HEK293T (cell line): ENCODE measurements around the gene PRR15.

Experiments
- CTCF ChIA-PET: fragments of 350-600 bp; formaldehyde crosslinking; extraction: SDS; loops from one replicate; lab custom pipeline; 2021; ENCODE audit warnings: antibody characterized with exemption, inconsistent platforms; lab: Yijun Ruan, JAX
- POLR2A ChIA-PET: fragments of 350-600 bp; formaldehyde crosslinking; extraction: SDS; loops from one replicate; lab custom pipeline; 2020; ENCODE audit warnings: antibody characterized with exemption, inconsistent platforms; lab: Yijun Ruan, JAX
- DNase-seq: peaks from one replicate; pipeline ENCODE4 v3.0.0; 2012; ENCODE audit warnings: mixed read lengths; ENCODE audit errors: extremely low spot score
- ARNT ChIP-seq: fragments of 450-650 bp; IDR thresholded peaks from 2 replicates; pipeline ENCODE4 v1.6.1; 2017; ENCODE audit warnings: mild to moderate bottlenecking
- BHLHE40 ChIP-seq: fragments of 450-650 bp; IDR thresholded peaks from 2 replicates; pipeline ENCODE4 v1.6.1; 2016; ENCODE audit warnings: mild to moderate bottlenecking, moderate library complexity, borderline replicate concordance
- CTBP1 ChIP-seq: fragments of 450-650 bp; IDR thresholded peaks from 2 replicates; pipeline ENCODE4 v1.6.1; 2016; ENCODE audit warnings: borderline replicate concordance
- ELF4 ChIP-seq: fragments of 450-650 bp; IDR thresholded peaks from 2 replicates; pipeline ENCODE4 v1.6.1; 2017; ENCODE audit warnings: antibody characterized with exemption
- FOXA1 ChIP-seq: fragments of 450-650 bp; IDR thresholded peaks from 2 replicates; pipeline ENCODE4 v1.6.1; 2016; ENCODE audit warnings: mild to moderate bottlenecking
- FOXK2 ChIP-seq: fragments of 450-650 bp; IDR thresholded peaks from 2 replicates; pipeline ENCODE4 v1.6.1; 2016; ENCODE audit warnings: mild to moderate bottlenecking
- FOXM1 ChIP-seq: fragments of 450-650 bp; IDR thresholded peaks from 2 replicates; pipeline ENCODE4 v1.6.1; 2017; ENCODE audit warnings: mild to moderate bottlenecking, borderline replicate concordance
- HDGF ChIP-seq: fragments of 450-650 bp; IDR thresholded peaks from 2 replicates; pipeline ENCODE4 v1.6.1; 2017; ENCODE audit warnings: antibody characterized with exemption, borderline replicate concordance
- L3MBTL2 ChIP-seq: fragments of 450-650 bp; conservative IDR thresholded peaks from 2 replicates; pipeline ENCODE4 v1.6.1; 2016; ENCODE audit warnings: mild to moderate bottlenecking
- LEF1 ChIP-seq: fragments of 450-650 bp; IDR thresholded peaks from 2 replicates; pipeline ENCODE4 v1.6.1; 2017; ENCODE audit warnings: mild to moderate bottlenecking, borderline replicate concordance
- NFRKB ChIP-seq: fragments of 450-650 bp; IDR thresholded peaks from 2 replicates; pipeline ENCODE4 v1.6.1; 2016; ENCODE audit warnings: mild to moderate bottlenecking, moderate library complexity
- SP1 ChIP-seq: fragments of 450-650 bp; IDR thresholded peaks from 2 replicates; pipeline ENCODE4 v1.6.1; 2017
- SUZ12 ChIP-seq: fragments of 450-650 bp; IDR thresholded peaks from 2 replicates; pipeline ENCODE4 v1.6.1; 2016; ENCODE audit warnings: mild to moderate bottlenecking
- TARDBP ChIP-seq: fragments of 450-650 bp; IDR thresholded peaks from 2 replicates; pipeline ENCODE4 v1.6.1; 2016
- ZNF384 ChIP-seq: fragments of 450-650 bp; IDR thresholded peaks from 2 replicates; pipeline ENCODE4 v1.6.1; 2016
- TF ChIP-seq, protein P1 (sequence below): fragments of 450-650 bp; IDR thresholded peaks from 2 replicates; pipeline ENCODE4 v1.6.1; 2016

The PRR15 gene

DNA sequence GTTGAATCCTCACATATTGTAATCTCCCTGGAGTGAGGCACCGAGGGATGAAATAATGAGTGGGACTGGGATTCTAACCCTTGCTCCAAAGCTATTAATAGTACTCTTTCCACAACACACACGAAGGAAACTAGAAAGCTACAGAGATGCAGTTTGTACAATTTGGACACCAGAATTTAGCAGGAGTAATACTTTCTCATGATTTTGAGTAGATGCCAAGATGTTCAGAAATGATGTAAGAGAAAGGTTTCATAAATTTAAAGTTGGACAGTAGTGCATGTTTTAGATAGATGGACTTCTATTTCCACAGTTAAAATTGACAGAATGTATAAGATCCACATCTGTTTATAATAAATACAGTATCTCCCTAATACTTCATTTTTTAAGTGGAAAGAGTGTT is 46.5 kb downstream of the PRR15 start:
- ChIA-PET CTCF (interaction anchor here (0.6 to 1.0 kb wide), 6 partner anchors 10 to 684 kb away, joined by 3 to 7 read pairs (median 3); no protein-coding TSS in a partner anchor), POLR2A (no interaction called here)
- no peak for TF ChIP-seq L3MBTL2
- no peak for DNase-seq

GRCh38 chr7:29611941-29612544 is 48.4 kb downstream of the PRR15 start:
- DNase-seq, result no peak
- ChIA-PET POLR2A (no interaction called here), CTCF (no interaction called here)
- no peak for TF ChIP-seq L3MBTL2
- TF ChIP-seq SUZ12, result no peak
- TF ChIP-seq ELF4, result no peak
- TF ChIP-seq ZNF384, result no peak
- TF ChIP-seq BHLHE40, result no peak

- TF ChIP-seq SP1 (no peak), BHLHE40 (no peak), CTBP1 (no peak), NFRKB (no peak), L3MBTL2 (no peak), ARNT (no peak), SUZ12 (no peak), FOXK2 (no peak)
- DNase-seq, result no peak
- ChIA-PET POLR2A (no interaction called here), CTCF (no interaction called here)
Measured at GRCh38 chr7:29612596-29612995, 49.0 kb downstream of the PRR15 start.

GRCh38 chr7:29613100-29613499 is 49.5 kb downstream of the PRR15 start:
- CTCF ChIA-PET, result no interaction called here
- TF ChIP-seq BHLHE40 (no peak), HDGF (no peak), CTBP1 (no peak), NFRKB (no peak), LEF1 (no peak), SP1 (no peak), L3MBTL2 (no peak), FOXM1 (no peak), ELF4 (no peak)
- TF ChIP-seq, protein P1, sequence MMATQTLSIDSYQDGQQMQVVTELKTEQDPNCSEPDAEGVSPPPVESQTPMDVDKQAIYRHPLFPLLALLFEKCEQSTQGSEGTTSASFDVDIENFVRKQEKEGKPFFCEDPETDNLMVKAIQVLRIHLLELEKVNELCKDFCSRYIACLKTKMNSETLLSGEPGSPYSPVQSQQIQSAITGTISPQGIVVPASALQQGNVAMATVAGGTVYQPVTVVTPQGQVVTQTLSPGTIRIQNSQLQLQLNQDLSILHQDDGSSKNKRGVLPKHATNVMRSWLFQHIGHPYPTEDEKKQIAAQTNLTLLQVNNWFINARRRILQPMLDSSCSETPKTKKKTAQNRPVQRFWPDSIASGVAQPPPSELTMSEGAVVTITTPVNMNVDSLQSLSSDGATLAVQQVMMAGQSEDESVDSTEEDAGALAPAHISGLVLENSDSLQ, result no peak
- POLR2A ChIA-PET, result no interaction called here
- no peak for DNase-seq

- DNase-seq, result no peak
- TF ChIP-seq LEF1 (no peak), BHLHE40 (no peak), HDGF (no peak), SP1 (no peak), CTBP1 (no peak), FOXA1 (no peak), TARDBP (no peak), ZNF384 (no peak), FOXK2 (no peak), ELF4 (no peak), FOXM1 (no peak), ARNT (no peak), SUZ12 (no peak), NFRKB (no peak), L3MBTL2 (no peak)
- TF ChIP-seq, protein P1, result no peak
- ChIA-PET CTCF (no interaction called here), POLR2A (no interaction called here)
Measured at GRCh38 chr7:29614229-29614628, 50.6 kb downstream of the PRR15 start.
